ENCODE data around the gene PLCE1.
"Not testable (repeated sequence)": the region's sequence is repeated elsewhere in the genome, so short reads cannot be mapped to it uniquely, and the experiment has no call there.

GRCh38 chr10:93960988-93961387, 32.7 kb upstream of the PLCE1 start:
- not testable (repeated sequence) for TF ChIP-seq POLR2A (IDR thresholded peaks at IDR 0.05; ENCODE audit: low read length); CTCF (IDR thresholded peaks at IDR 0.05); EP300 (IDR thresholded peaks at IDR 0.05); GATA3 (IDR thresholded peaks at IDR 0.05; ENCODE audit: borderline replicate concordance); RAD21 (conservative IDR thresholded peaks at IDR 0.05 in 1 of 2, IDR thresholded peaks at IDR 0.05 in 1 of 2); RCOR1 (IDR thresholded peaks at IDR 0.05; ENCODE audit: low read depth, low read length); ZNF302 (CRISPR knock-in tag; IDR thresholded peaks at IDR 0.05); ZFP36 (IDR thresholded peaks at IDR 0.05; ENCODE audit: borderline replicate concordance, partially characterized antibody); BHLHE40 (IDR thresholded peaks at IDR 0.05; ENCODE audit: low read depth, low read length); ESRRA (IDR thresholded peaks at IDR 0.05; ENCODE audit: borderline replicate concordance, low read length); HOXA7 (CRISPR knock-in tag; IDR thresholded peaks at IDR 0.05); ELK1 (IDR thresholded peaks at IDR 0.05; ENCODE audit: low read depth, low read length)
